Ecto neural progenitor cell (in vitro differentiated cells): Measurements from ENCODE around the gene TMEM213.

Experiments
- DNase-seq: peaks from one replicate; pipeline ENCODE4 v3.0.0-alpha.2; 2018; ENCODE audit warnings: low spot score

Gene TMEM213

DNA sequence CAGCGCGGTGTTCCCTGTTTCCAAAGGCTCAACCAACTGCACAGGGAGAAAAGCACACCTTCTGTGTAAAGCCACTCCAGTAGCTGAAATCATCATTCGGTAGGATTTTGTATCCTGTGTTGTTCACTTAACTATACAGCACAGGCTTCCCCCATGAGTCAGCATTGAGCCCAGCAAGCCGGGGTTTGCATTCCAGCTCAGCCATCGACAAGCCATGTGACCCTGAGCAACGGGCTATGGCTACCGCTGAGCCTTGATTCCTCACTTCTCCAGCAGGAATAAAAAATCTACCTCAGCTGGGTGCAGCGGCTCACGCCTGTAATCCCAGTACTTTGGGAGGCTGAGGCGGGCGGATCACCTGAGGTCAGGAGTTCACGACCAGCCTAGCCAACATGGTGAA, 44.3 kb downstream of the TMEM213 start:
- no peak for DNase-seq

DNA sequence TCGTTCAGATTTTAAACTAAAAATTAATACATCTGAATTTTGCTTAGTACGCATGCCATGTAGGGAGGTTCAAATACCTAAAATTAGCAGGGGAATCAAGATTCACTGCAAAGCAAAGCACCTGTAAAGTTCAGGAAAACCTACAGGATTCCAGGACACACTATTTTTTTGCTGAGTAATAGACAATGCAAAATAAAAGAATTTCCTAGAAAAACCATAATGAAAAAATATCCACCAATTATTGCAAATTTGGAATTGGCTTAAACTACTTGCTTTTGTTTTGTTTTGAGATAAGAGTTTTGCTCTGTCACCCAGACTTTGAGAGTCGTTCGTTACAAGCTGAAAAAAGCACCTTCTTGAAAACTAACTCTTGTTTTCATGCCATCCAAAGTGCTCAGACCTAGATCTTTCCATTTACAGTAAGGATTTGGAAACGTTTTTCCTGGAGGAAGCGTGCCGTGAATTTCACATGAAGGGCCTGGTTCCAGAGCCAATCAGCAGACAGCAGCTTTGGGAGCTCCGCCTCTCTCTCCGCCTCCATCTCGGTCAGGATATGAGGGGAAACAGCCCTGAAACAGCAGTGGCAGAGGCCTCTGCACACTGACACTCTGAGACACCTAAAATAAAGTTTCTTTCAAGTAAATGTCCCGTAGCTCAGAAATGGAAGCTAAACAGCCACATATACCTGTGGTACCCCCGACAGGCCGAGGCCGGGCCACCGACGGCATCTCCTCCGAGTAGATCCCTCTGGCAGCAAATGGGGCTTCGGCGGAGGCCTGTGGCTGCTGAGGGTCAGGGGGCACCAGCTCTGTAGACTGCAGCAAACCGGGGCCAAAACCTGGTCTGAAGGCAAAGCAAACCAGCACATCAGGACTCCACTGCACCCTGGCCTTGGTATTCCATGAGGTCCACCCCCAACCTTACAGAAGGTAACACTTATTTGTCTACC, 46.1 kb downstream of the TMEM213 start:
- DNase-seq: no peak

DNA sequence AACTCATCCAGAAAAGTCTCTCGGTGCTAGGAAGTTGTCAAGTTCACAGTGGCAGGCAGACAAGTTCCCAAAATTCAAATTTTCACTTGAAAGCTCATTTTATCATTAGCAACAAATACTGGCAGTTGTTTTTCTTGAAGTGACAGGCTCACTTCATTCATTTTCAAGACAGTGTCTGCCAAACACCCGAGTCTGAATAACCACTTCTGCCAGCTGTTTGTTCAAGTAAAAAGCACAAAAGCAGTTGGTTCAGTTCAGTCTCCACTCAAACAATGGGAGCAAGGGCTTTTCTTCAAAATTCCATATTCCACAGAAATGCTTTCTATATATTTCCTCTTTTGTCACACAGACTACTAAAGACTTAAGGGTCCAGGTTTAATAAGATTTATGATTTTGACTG, 47.9 kb downstream of the TMEM213 start:
- DNase-seq: no peak

DNA sequence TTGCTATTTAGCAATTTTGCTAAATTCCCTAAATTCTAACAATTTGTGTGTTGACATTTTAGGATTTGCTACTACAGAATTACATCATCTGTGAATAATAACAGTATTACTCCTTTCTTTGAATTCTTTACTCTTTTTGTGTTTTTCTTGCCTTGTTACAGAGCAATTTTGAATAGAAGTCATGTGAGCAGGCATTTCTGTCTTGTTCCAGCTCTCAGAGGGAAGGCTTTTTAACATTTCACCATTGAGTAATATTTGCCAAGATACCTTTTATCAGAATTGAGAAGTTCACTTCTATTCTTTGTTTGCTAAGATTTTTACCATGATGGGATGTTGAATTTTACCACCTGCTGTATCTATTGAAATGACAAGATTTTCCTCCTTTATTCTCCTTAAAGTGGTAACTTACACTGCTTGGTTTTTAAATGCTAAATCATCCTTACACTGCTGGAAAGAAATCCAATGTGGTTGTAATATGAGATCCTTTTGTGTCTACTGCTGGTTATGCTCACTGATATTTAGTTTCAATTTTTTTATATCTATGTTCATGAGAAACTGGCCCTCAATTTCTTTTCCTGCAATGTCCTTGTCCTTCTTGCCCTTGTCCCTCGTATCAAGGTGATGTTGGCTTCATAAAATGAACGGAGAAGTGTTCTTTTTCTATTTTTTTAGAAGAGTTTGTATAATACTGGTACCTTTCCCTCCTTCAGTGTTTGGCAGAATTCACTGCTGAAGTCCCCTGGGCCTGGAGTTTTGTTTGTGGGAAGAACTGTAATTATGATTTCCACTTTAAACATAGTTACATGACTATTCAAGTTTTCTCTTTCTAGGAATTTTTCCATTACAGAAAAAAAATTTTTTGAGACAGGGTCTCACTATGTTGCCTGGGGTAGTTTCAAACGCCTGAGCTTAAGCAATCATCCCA, 50.5 kb downstream of the TMEM213 start:
- no peak for DNase-seq

DNA sequence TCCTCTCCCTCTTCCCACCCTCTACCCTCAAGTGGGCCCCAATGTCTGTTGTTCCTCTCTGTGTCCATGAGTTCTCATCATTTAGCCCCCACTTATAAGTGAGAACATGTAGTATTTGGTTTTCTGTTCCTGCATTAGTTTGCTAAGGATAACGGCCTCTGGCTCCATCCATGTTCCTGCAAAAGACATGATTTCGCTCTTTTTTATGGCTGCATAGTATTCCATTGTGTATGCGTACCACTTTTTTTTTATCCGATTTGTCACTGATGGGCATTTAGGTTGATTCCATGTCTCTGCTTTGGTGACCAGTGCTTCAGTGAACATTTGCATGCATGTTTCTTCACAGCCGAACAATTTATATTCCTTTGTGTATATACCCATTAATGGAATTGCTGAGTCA, 51.9 kb downstream of the TMEM213 start:
- no peak for DNase-seq

DNA sequence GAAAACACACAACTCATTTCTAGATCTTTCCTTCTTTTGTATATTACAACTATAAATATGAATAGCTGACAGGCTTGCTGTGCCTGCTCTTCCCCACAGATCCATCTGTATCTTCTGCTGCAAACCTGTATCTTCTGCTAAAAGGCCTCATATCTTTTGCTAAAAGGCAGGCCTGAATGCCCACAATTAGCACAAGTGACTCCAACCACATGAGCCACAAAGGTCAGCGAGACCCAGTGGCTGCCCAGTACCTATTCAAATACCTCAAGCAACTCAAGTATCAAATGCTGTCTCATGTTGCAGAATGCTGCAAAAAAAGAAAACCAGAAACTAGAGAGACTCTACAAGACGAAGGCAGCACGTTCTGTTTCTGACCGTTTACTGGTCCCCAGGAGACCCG, 54.7 kb downstream of the TMEM213 start:
- DNase-seq: no peak

DNA sequence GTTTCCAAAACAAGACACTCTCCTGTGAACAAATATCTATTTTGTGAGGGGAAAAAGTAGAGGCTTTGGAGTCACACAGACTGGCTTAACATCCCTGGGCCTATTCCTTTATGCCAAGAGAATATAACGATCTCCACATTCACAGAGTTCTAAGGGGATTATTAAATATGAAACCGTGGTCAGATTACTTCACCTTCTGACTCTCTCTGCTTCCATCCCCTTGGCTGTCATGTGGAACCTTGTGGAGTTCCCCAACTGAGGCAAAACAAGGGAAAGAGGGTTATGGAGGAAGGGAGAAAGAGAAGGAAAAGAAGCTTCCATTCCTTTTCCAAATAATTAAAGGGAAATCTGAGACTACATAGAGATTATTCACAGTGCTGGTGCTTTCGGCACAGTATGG, 55.7 kb downstream of the TMEM213 start:
- no peak for DNase-seq

DNA sequence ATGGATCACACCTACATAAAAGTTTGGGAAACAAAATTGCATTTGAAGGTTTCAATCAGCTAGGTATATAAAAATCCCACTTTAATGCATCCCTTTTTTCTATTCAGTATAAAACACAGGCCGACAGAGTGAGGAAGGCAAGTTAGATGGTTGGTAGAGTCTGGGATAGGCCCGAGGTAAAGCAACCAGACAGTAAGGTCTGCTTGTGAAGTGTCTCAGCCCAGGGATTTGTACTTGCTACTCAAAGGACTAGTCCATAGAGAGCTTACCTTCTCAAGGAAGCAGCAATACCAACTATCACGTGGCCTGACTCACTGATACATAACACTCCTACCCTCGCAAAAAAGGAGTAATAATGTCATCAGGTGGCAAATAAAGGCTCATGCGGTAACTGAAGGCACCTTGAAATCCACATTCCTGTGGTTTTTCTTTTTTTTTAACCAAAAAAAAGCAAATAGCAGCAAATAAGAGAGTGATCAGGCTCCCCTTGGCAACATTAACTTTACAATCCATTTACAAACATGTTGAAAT, 56.4 kb downstream of the TMEM213 start:
- no peak for DNase-seq

DNA sequence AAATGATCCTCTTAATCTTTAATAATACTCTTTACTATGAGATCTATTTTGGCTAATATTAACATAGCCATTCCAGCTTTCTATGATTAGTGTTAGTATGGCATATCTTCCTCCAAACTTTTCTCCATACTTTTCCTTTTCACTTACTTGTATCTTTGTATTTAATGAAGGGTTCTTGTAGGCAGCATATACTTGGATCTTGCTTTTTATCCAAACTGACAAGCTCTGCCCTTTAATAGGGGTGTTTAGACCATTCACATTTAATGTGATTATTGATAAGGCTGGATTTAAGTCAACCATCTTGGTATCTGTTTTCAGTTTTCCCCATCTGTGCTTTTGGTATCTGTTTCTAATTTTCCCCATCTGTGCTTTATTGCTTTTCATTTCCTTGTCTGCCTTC, 59.9 kb downstream of the TMEM213 start:
- no peak for DNase-seq

DNA sequence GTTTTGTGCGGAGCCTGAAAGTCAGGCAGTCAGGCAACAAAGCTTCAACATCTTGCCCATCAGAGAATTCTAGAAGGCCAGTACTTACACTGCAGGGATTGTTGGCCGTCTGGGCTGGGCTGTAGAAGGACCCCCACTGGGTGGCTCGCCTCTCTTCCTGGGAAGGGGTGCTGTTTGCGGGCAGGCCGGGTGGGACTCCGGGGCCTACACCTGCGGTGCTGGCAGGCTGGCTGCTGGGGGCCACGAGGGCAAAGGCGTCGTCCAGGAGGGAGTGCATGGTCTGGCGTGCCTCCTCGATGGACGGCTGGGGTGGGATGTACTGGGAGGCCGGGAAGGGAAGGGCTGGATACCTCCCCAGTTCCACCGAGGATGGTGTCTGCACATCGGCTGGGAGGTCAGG, 63.3 kb downstream of the TMEM213 start:
- DNase-seq: no peak

DNA sequence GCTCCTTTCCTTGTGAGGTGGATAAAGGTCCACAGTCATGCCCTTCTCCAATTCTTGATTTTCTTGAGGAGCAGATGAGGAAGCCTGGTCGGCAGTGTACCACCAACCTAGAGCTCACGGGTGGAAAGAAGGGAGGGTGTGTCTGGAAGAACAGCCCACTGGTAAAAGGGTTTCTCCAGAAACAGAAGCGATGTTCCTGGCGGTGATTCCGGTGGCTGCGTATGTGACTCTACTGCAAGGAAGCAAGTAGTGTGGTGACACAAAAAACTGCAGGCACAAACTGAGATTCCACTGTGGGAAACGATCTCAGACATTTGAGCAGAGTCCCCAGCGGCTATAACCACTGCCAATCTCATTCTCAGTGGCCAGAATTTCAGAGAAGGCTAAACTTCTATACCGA, 66.1 kb downstream of the TMEM213 start:
- no peak for DNase-seq

DNA sequence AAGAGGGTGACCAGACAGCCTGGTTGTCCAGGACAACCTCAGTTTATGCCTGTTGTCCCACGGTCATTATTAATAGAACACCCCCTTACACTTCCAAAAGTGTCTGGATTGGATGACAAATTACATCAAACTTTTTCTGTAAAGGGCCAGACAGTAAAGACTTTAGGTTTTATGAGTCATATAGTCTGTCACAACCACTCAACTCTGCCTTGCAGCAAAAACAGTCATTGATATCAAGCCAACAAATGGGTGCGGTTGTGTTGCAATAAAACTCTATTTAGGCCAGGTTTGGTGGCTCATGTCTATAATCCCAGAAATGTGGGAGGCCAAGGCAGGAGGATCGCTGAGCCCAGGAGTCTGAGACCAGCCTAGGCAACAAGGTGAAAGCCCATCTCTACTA, 66.9 kb downstream of the TMEM213 start:
- DNase-seq: no peak

DNA sequence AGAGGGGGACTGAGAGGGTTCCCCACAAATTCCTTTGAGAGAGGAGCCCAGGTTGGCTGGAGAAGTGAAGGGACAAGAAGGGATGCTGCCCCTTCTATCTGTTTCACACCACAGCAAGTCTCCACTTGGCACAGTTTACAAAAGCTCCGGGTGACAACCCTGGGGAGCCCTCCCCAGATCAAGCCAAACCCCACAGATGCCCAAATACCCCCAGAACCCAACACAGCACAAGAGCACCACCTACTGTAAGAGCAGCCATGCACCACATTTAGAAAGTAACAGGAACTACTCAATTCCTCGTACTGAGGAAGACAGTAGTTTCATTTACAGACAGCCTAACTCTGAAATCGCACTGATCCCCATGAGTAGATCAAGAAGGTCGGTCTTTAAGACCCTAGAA, 68.0 kb downstream of the TMEM213 start:
- DNase-seq: no peak

DNA sequence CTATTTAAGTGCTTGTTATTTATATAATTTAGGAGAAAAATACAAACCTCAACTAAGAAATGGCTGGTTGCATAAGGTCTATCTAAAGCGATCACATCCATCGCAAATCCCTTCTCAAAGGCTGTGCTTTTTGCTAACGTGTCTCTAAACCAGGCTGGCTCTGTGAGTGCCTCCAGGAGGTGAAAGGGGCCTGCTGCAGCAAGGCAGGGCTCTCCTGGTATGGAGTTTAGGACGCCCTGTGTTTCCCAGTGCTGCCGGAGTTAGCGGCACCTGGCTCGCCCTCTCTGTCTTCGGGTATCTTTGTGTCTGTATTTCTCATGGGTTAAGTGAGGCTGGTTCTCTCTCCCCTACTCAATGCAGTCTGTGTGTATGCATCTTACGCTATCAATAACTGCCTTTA, 68.6 kb downstream of the TMEM213 start:
- no peak for DNase-seq

DNA sequence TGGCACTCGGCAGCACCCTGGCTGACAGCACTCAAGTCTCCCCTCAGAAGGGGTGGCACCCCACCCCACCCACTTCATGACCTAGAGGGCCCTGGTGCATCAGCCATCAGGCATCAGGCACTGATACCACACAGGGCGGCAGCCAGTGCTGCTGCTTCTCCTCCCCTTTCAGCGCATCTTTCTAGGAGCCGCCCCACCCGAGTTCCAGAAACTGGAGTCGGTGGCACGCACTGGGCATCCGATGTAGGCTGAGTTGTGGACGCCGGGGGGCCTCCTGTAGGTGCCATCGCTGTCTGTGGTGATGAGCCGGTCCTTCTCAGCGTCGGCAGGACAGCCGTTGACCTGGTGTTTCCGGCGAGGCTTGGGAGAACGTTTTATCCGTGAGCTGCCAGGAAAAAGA, 70.0 kb downstream of the TMEM213 start:
- no peak for DNase-seq

DNA sequence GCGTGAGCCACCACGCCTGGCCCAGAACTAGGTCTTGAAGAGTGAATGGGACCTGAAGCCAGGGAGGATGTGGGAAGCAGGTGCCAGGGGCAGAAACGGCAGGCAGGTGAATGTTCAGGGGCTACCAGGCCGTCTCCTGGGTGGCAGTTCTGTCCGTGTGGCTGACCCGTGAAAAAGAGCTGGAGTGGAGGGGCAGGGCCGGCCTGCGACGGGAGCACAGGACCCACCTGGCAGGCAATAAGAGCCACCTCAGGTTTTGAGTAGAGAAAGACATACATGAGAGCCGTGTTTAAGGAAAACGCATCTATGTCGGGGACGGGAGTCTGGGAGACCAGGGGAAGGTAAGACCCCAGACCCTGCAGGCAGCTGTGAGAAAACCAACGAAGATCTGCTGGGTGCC, 70.9 kb downstream of the TMEM213 start:
- no peak for DNase-seq

DNA sequence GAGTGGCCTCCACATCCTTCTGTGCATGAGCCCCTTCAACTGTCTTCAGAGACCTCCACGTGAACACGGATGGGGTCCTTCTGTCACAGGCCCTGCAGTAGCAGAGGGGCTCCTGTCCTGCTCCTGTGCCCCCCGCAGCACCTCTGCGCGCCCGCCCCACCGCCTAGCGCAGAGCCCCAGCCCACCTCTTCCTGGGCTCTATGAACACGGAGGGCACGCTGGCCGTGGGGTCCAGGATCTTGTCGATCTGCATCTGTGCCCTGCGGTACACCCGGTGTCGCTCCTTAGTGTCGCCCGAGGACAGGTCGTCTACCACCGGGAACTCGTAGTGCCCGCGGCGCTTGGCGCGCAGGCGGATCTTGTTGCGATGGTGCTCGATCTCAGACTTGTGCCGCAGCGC, 71.6 kb downstream of the TMEM213 start:
- no peak for DNase-seq

DNA sequence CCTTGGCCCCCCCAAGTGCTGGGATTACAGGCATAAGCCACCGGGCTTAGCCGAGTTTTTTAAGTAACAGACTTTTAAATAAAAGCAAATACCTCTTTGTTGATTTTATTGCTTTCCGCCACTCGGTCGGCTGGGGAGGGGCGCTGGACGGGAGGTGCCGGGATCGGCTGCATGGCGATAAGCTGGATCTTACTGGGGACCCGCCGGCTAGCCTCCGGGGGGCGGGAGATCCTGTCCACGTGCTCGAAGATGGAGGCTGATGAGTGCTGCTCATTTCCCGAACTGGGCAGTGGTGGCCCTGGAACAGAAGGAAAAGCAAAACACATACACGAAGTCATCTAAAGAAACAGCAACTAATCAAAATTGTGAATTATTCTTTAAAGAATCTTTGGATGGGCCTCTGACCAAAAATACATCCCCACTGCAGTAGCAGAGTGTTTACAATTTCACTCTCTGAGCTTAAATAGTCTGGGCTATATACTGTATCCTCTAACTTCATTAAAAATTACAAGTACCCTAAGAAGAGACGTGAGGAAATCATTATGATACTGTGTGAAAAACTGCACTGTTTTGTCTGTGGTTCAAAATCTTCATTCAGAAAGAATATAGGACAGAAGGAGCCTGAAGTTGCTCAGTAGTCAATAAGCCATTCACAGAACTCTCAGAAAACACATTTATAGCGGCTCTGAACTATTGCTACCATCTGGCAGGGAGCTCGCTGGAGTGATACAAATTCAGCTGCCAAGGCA, 73.4 kb downstream of the TMEM213 start:
- no peak for DNase-seq

DNA sequence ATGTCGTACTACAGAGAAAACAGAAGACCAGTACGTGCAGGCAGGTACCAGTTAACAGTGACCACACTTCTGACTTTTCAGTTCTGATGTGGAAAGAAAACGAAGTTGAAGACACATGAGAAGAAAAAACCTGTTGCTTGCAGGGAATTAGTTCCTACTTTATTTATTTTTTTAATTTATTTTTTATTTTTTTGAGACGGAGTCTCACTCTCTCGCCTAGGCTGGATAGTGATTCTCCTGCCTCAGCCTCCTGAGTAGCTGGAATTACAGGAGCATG, 74.0 kb downstream of the TMEM213 start:
- DNase-seq: no peak

DNA sequence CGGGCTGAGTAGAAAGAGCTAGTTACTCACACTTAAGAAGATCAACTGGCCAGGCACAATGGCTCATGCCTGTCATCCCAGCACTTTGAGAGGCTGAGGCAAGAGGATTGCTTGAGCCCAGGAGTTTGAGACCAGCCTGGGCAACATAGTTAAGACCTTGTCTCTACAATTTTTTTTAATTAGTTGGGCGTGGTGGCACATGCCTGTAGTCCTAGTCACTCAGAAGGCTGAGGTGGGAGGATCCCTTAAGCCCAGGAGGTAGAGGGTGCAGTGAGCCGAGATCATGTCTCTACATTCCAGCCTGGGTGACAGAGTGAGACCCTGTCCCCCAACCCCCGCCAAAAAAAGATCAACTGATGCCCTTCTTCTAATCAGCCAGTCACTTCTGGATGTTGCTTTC, 74.8 kb downstream of the TMEM213 start:
- no peak for DNase-seq

DNA sequence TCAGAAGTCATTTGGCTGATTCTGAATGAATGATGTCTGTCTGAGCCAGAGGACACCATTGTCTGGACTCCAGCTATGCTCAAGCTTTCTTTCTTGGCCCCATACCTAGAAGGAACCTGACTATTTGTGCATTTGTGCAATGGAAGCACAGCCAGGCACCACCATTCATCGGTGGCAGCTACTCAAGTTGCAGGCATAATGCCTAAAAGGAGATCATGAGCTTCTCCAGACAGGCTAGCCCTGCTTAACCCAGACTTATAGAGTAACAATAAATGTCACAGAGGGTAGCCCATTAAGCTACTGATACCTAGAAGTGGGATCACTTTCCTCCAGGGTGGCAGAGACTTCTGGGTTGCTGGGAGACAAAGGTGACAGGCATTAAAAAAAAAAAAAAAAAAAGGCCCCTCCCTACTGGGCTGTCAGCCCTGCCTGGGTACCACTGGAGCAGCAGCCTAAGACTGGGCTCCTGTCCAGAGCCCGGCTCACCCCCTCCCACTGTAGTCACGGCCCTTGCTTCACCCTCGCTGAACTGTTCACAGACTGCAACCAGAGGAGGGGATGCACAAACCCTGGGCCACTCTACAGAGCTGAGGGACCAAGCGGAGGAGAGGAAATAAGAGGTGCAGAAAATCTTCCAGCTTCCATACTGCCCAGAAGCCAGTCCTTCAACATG, 75.6 kb downstream of the TMEM213 start:
- no peak for DNase-seq

DNA sequence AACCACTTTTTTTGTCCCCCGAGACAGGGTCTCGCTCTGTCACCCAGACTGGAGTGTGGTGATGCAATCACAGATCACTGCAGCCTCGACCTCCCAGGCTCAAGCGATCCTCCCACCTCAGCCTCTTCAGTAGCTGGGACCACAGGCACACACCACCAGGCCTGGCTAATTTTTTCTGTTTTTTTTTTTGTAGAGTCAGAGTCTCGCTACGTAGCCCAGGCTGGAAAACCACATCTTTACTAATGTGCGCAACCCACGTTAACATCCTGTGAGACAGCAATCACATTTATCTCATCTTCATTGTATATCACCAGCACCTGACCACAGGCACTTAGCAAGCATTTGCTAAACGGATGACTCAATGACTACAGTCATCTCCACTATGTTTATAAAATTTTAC, 78.0 kb downstream of the TMEM213 start:
- DNase-seq: no peak
